Spleen (tissue), 11 donors: ENCODE results near the gene AGRN. TPM values are rescaled to one million over a fixed set of nuclear protein-coding genes. Genes with fewer than 3 reads are reported as not detected.
A peak's percentile ranks its signal among the peaks of the same experiment; 100 is the strongest.

Source experiments
- DNase-seq: peaks from one replicate; pipeline ENCODE4 v3.0.0-alpha.2; 2020
- H3K27ac ChIP-seq, 8 donors: fragments of 200-600 bp; sonication (generic) in 7 of 8; 1 replicate in 4 of 8; 2 replicates in 4 of 8; pipeline versions ENCODE4 v1.5.0 to v1.8.0; 2016 to 2021; ENCODE audit warnings: inconsistent platforms in 4 of 8, mild to moderate bottlenecking in 4 of 8, moderate library complexity in 1 of 8
- H3K27me3 ChIP-seq, 7 donors: fragments of 200-600 bp; sonication (generic) in 6 of 7; replicated peaks in 1 of 7; 1 replicate in 4 of 7; 2 replicates in 3 of 7; pipeline versions ENCODE4 v1.5.0 to v1.8.0; 2016 to 2021; ENCODE audit warnings: inconsistent platforms in 3 of 7, mild to moderate bottlenecking in 1 of 7
- H3K36me3 ChIP-seq, 6 donors: fragments of 200-600 bp; sonication (generic) in 5 of 6; 1 replicate in 4 of 6; 2 replicates in 2 of 6; pipeline versions ENCODE4 v1.5.0 to v1.8.0; 2016 to 2021; ENCODE audit warnings: inconsistent platforms in 2 of 6
- H3K4me1 ChIP-seq, 6 donors: fragments of 200-600 bp; sonication (generic) in 5 of 6; 1 replicate in 3 of 6; 2 replicates in 3 of 6; pipeline versions ENCODE4 v1.5.0 to v1.8.0; 2016 to 2021; ENCODE audit warnings: inconsistent platforms in 3 of 6
- H3K4me3 ChIP-seq, 8 donors: fragments of 200-600 bp; sonication (generic) in 7 of 8; 1 replicate in 4 of 8; 2 replicates in 4 of 8; pipeline versions ENCODE4 v1.5.0 to v1.8.0; 2016 to 2021; ENCODE audit warnings: inconsistent platforms in 4 of 8, mild to moderate bottlenecking in 4 of 8, moderate library complexity in 2 of 8
- H3K9me3 ChIP-seq, 8 donors: fragments of 200-600 bp; sonication (generic) in 7 of 8; 1 replicate in 4 of 8; 2 replicates in 4 of 8; pipeline versions ENCODE4 v1.5.0 to v1.8.0; 2016 to 2021; ENCODE audit warnings: inconsistent platforms in 4 of 8
- POLR2A ChIP-seq, 3 donors: fragments of 450-650 bp; IDR thresholded peaks; one replicate each; pipeline ENCODE4 v1.5.1; 2017; ENCODE audit warnings: antibody characterized with exemption in 3 of 3, mild to moderate bottlenecking in 1 of 3
- POLR2AphosphoS5 ChIP-seq, 3 donors: sonication (generic); formaldehyde crosslinking; IDR thresholded peaks; one replicate each; pipeline ENCODE4 v1.5.1; 2017; ENCODE audit warnings: antibody characterized with exemption in 3 of 3
- WGBS, 5 donors: extraction: QIAGEN DNeasy Blood & Tissue Kit in 3 of 5; methylation state at CpG; one replicate each; pipeline versions ENCODE4 v1.1.5 to v1.1.7; 2013 to 2018; 5-methylcytosine and 5-hydroxymethylcytosine counted together
- intact Hi-C: fragments of 100-400 bp; cut with DNase I; formaldehyde crosslinking; loops from one replicate; pipeline ENCODE4 v1.15.0; 2023; ENCODE audit warnings: low total_unique reads
- polyA plus RNA-seq, 3 donors: library from polyadenylated mRNA; stranded (reverse); fragments of 200-250 nt; gene quantifications; one replicate each; pipeline ENCODE4 v1.2.1, GENCODE V29; 2013
- total RNA-seq, 7 donors: library from RNA; depleted of rRNA in 3 of 7; stranded (reverse); fragments of >200 nt in 3 of 7; fragmentation: NEBNext Ultra II Directional in 4 of 7; extraction: Animal tissue kit (Norgen Biotek cat#: 25700) in 4 of 7; gene quantifications; one replicate each; pipeline versions ENCODE4 v1.1.0 to v1.2.1, GENCODE V29; 2016 to 2021
- TF ChIP-seq, protein P1 (sequence below), 11 experiments: fragments of 200-600 bp in 7 of 11; fragments of 450-650 bp in 4 of 11; sonication (generic) in 4 of 11; IDR thresholded peaks in 8 of 11; conservative IDR thresholded peaks in 3 of 11; 1 replicate in 7 of 11; 2 replicates in 4 of 11; pipeline versions ENCODE4 v1.4.0 to v1.8.0; 2016 to 2021; ENCODE audit warnings: antibody characterized with exemption in 11 of 11, inconsistent platforms in 4 of 11, mild to moderate bottlenecking in 1 of 11
- donor health status: healthy with polysubstance abuse.
- donor health status: DM: no; HTN: no; CAD: no; lungs with moderate emphysema.
- donor health status: DM: no; HTN: no; CAD: no.
- donor health status: Bipolar disorder and iron deficiency.
- donor health status: healthy.
- donor health status: DM: no; HTN: no; CAD: no.
- donor health status: DM: yes; HTN: yes; CAD: no.

The AGRN gene
- total and polyA plus RNA-seq, 10 donors = 4.6 to 27.2 (median 14.5) TPM

- peaks cover 6 to 98% (median 57%) of the 10 kb centered on the region in 7 donors for H3K27me3 ChIP-seq
- H3K27ac ChIP-seq = no peak overlapping the region
- H3K4me1 ChIP-seq = peaks cover 5 to 69% (median 50%) of the 10 kb centered on the region in 6 donors
- WGBS, 5 donors = 55 to 65% (median 63%) methylated on average over 3 of the region's 3 CpGs
- intact Hi-C loops = no loop called here
- H3K36me3 ChIP-seq = peaks cover 0 to 5% (median 0%) of the 10 kb centered on the region in 6 donors
- H3K9me3 ChIP-seq = peaks cover 0 to under 1% (median 0%) of the 10 kb centered on the region in 8 donors
- no peak for DNase-seq
- peak overlapping the region in 3 of 8 donors; percentile 8 to 54 (median 48) for H3K4me3 ChIP-seq
- TF ChIP-seq, protein P1, sequence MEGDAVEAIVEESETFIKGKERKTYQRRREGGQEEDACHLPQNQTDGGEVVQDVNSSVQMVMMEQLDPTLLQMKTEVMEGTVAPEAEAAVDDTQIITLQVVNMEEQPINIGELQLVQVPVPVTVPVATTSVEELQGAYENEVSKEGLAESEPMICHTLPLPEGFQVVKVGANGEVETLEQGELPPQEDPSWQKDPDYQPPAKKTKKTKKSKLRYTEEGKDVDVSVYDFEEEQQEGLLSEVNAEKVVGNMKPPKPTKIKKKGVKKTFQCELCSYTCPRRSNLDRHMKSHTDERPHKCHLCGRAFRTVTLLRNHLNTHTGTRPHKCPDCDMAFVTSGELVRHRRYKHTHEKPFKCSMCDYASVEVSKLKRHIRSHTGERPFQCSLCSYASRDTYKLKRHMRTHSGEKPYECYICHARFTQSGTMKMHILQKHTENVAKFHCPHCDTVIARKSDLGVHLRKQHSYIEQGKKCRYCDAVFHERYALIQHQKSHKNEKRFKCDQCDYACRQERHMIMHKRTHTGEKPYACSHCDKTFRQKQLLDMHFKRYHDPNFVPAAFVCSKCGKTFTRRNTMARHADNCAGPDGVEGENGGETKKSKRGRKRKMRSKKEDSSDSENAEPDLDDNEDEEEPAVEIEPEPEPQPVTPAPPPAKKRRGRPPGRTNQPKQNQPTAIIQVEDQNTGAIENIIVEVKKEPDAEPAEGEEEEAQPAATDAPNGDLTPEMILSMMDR (IDR thresholded peaks at IDR 0.05 in 8 of 11, conservative IDR thresholded peaks at IDR 0.05 in 3 of 11) = no peak
- TF ChIP-seq POLR2AphosphoS5 (IDR thresholded peaks at IDR 0.05) (no peak), POLR2A (IDR thresholded peaks at IDR 0.05) (no peak)
Measured at GRCh38 chr1:997713-997992, 22.3 kb upstream of the AGRN start.

- DNase-seq = peak; percentile 64
- intact Hi-C loops = no loop called here
- H3K9me3 ChIP-seq = no peaks in the 10 kb centered on the region
- peaks cover 6 to 100% (median 59%) of the 10 kb centered on the region in 7 donors for H3K27me3 ChIP-seq
- 15 to 28% (median 18%) methylated on average over 21 to 75 of the region's 75 CpGs for WGBS, 5 donors
- H3K4me1 ChIP-seq = peaks cover 5 to 69% (median 50%) of the 10 kb centered on the region in 6 donors
- TF ChIP-seq POLR2A (IDR thresholded peaks at IDR 0.05) (no peak), POLR2AphosphoS5 (IDR thresholded peaks at IDR 0.05) (no peak)
- TF ChIP-seq, protein P1 (IDR thresholded peaks at IDR 0.05 in 8 of 11, conservative IDR thresholded peaks at IDR 0.05 in 3 of 11) = no peak
- peak overlapping the region in 1 of 8 donors; percentile 93 for H3K27ac ChIP-seq
- H3K36me3 ChIP-seq = peaks cover 0 to 5% (median 0%) of the 10 kb centered on the region in 6 donors
- peak overlapping the region in 7 of 8 donors; percentile 46 to 79 (median 54) for H3K4me3 ChIP-seq
Measured at GRCh38 chr1:997993-998744, 21.8 kb upstream of the AGRN start.

DNA sequence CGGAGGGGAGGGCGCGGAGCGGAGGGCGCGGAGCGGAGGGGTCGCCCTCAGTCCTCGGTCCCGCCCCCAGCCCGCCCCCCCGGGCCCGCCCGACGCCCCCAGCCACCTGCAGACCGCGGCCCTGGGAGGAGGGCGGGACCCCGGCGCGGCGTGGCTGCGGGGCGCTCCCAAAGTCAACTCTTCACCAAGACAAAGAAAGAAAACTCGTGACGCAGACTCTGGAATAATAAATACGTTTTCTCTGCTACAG, 21.2 kb upstream of the AGRN start:
- peak overlapping the region in 2 of 8 donors; percentile 88 to 93 for H3K27ac ChIP-seq
- H3K4me1 ChIP-seq = peaks cover 5 to 69% (median 50%) of the 10 kb centered on the region in 6 donors
- H3K27me3 ChIP-seq = peaks cover 6 to 100% (median 64%) of the 10 kb centered on the region in 7 donors
- peaks cover 0 to 5% (median 0%) of the 10 kb centered on the region in 6 donors for H3K36me3 ChIP-seq
- H3K4me3 ChIP-seq = peak overlapping the region; percentile 23 to 79 (median 53)
- no peaks in the 10 kb centered on the region for H3K9me3 ChIP-seq
- intact Hi-C loops = no loop called here
- 0 to 3% (median 1%) methylated on average over 15 to 27 of the region's 27 CpGs; no CpG with 5 or more reads in 1 of the 5 donors for WGBS, 5 donors
- no peak for DNase-seq
- TF ChIP-seq POLR2A (IDR thresholded peaks at IDR 0.05) (no peak), POLR2AphosphoS5 (IDR thresholded peaks at IDR 0.05) (no peak)
- TF ChIP-seq, protein P1 (IDR thresholded peaks at IDR 0.05 in 8 of 11, conservative IDR thresholded peaks at IDR 0.05 in 3 of 11) = no peak

- TF ChIP-seq, protein P1 (IDR thresholded peaks at IDR 0.05 in 8 of 11, conservative IDR thresholded peaks at IDR 0.05 in 3 of 11) = no peak
- TF ChIP-seq POLR2A (IDR thresholded peaks at IDR 0.05) = no peak
- TF ChIP-seq POLR2AphosphoS5 (IDR thresholded peaks at IDR 0.05) = no peak
- WGBS, 5 donors = 1 to 4% (median 1%) methylated on average over 14 to 86 of the region's 86 CpGs
- H3K27ac ChIP-seq = peak overlapping the region in 7 of 8 donors; percentile 87 to 93 (median 89)
- peaks cover 0 to 5% (median 0%) of the 10 kb centered on the region in 6 donors for H3K36me3 ChIP-seq
- H3K27me3 ChIP-seq = peaks cover 6 to 100% (median 67%) of the 10 kb centered on the region in 7 donors
- intact Hi-C loops = no loop called here
- DNase-seq = peak; percentile 80
- peak overlapping the region; percentile 23 to 79 (median 53) for H3K4me3 ChIP-seq
- peaks cover 5 to 73% (median 50%) of the 10 kb centered on the region in 6 donors for H3K4me1 ChIP-seq
- no peaks in the 10 kb centered on the region for H3K9me3 ChIP-seq
Measured at GRCh38 chr1:998995-999724, 20.8 kb upstream of the AGRN start.
